Keratinocyte (primary cell): ENCODE data around the gene EYS.
"Not testable (repeated sequence)": the region's sequence is repeated elsewhere in the genome, so short reads cannot be mapped to it uniquely, and the experiment has no call there.

Experiments used
- EZH2 ChIP-seq: IDR thresholded peaks from one replicate; pipeline ENCODE4 v1.6.1; 2012; ENCODE audit warnings: inconsistent platforms, mild to moderate bottlenecking, low read length, moderate library complexity
- TF ChIP-seq, protein P1 (sequence below), 3 experiments: IDR thresholded peaks in 1 of 3; conservative IDR thresholded peaks in 1 of 3; optimal IDR thresholded peaks in 1 of 3; 2 replicates in 2 of 3; 3 replicates in 1 of 3; pipeline versions ENCODE3 to v1.5.1; 2011; ENCODE audit warnings: low read length in 3 of 3, mild to moderate bottlenecking in 3 of 3, moderate library complexity in 2 of 3, control low read depth in 1 of 3, inconsistent platforms in 1 of 3; ENCODE audit not compliant: insufficient read depth in 2 of 3; ENCODE audit errors: extremely low read depth in 1 of 3

DNA sequence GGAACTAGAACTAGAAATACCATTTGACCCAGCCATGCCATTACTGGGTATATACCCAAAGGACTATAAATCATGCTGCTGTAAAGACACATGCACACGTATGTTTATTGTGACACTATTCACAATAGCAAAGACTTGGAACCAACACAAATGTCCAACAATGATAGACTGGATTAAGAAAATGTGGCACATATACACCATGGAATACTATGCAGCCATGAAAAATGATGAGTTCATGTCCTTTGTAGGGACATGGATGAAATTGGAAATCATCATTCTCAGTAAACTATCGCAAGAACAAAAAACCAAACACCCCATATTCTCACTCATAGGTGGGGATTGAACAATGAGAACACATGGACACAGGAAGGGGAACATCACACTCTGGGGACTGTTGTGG is 1968.8 kb downstream of the EYS start:
- TF ChIP-seq, protein P1, sequence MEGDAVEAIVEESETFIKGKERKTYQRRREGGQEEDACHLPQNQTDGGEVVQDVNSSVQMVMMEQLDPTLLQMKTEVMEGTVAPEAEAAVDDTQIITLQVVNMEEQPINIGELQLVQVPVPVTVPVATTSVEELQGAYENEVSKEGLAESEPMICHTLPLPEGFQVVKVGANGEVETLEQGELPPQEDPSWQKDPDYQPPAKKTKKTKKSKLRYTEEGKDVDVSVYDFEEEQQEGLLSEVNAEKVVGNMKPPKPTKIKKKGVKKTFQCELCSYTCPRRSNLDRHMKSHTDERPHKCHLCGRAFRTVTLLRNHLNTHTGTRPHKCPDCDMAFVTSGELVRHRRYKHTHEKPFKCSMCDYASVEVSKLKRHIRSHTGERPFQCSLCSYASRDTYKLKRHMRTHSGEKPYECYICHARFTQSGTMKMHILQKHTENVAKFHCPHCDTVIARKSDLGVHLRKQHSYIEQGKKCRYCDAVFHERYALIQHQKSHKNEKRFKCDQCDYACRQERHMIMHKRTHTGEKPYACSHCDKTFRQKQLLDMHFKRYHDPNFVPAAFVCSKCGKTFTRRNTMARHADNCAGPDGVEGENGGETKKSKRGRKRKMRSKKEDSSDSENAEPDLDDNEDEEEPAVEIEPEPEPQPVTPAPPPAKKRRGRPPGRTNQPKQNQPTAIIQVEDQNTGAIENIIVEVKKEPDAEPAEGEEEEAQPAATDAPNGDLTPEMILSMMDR (optimal IDR thresholded peaks at IDR 0.05 in 1 of 3, IDR thresholded peaks at IDR 0.05 in 1 of 3, conservative IDR thresholded peaks at IDR 0.05 in 1 of 3; ENCODE audit: extremely low read depth in 1 of 3, insufficient read depth in 2 of 3, low read length in 3 of 3) = not testable (repeated sequence)
- not testable (repeated sequence) for TF ChIP-seq EZH2
